Testis (tissue), 2 donors: ENCODE measurements around the gene ERBB3.

Experiments
- CTCF ChIP-seq, 3 experiments: fragments of 450-650 bp in 2 of 3; fragments of 200-600 bp in 1 of 3; sonication (generic) in 1 of 3; IDR thresholded peaks; one replicate each; pipeline ENCODE4 v1.5.1; 2016 to 2019; ENCODE audit warnings: antibody characterized with exemption in 3 of 3, mild to moderate bottlenecking in 2 of 3, moderate library complexity in 1 of 3
- POLR2A ChIP-seq: fragments of 450-650 bp; IDR thresholded peaks from one replicate; pipeline ENCODE4 v1.6.1; 2017; ENCODE audit warnings: antibody characterized with exemption, mild to moderate bottlenecking, moderate library complexity

GRCh38 chr12:56097738-56098137, 17.8 kb downstream of the ERBB3 start:
- TF ChIP-seq CTCF (IDR thresholded peaks at IDR 0.05) (no peak), POLR2A (no peak)
